Lower lobe of right lung (tissue), 2 donors: ENCODE data around the gene ITSN1. TPM values are rescaled to one million over a fixed set of nuclear protein-coding genes. Genes with fewer than 3 reads are reported as not detected.
"Not testable (repeated sequence)": the region's sequence is repeated elsewhere in the genome, so short reads cannot be mapped to it uniquely, and the experiment has no call there.

Experiments used
- ATAC-seq, 2 donors: fragments of 200-7000 bp; cut with Tn5 transposase; one replicate each; pipeline ENCODE4 v1.9.1; 2020 to 2022; ENCODE audit warnings: mild to moderate bottlenecking in 2 of 2, moderate library complexity in 2 of 2
- DNase-seq: peaks from one replicate; pipeline ENCODE4 v3.0.0-alpha.2; 2020
- H3K27ac ChIP-seq: fragments of 200-600 bp; one replicate; pipeline ENCODE4 v1.8.0; 2022
- H3K27me3 ChIP-seq: fragments of 200-600 bp; one replicate; pipeline ENCODE4 v1.8.0; 2022; ENCODE audit warnings: low read depth
- H3K36me3 ChIP-seq: fragments of 200-600 bp; one replicate; pipeline ENCODE4 v1.8.0; 2022; ENCODE audit warnings: mild to moderate bottlenecking
- H3K4me1 ChIP-seq: fragments of 200-600 bp; one replicate; pipeline ENCODE4 v1.8.0; 2022
- H3K4me3 ChIP-seq: fragments of 200-600 bp; one replicate; pipeline ENCODE4 v1.8.0; 2022; ENCODE audit warnings: mild to moderate bottlenecking
- H3K9me3 ChIP-seq: fragments of 200-600 bp; one replicate; pipeline ENCODE4 v1.8.0; 2022
- CTCF ChIP-seq: fragments of 200-600 bp; IDR thresholded peaks from one replicate; pipeline ENCODE4 v1.8.0; 2022; ENCODE audit warnings: antibody characterized with exemption, mild to moderate bottlenecking
- intact Hi-C: fragments of 100-400 bp; cut with DNase I; formaldehyde crosslinking; loops from one replicate; pipeline ENCODE4 v1.11.0; 2022
- long read RNA-seq: library from polyadenylated mRNA; unstranded; transcript quantifications from one replicate; pipeline ENCODE4 v2.0.0, GENCODE V29; 2021
- total RNA-seq: library from RNA; stranded (reverse); fragmentation: NEBNext Ultra II Directional; extraction: Animal tissue kit (Norgen Biotek cat#: 25700); gene quantifications from one replicate; pipeline ENCODE4 v1.2.1, GENCODE V29; 2021
- donor health status: DM: no; HTN: yes; CAD: no; lungs with severe emphysema.

Gene ITSN1
- total RNA-seq, result 31.4 TPM
- long read RNA-seq, full-length matches to known transcripts, result 5 of 55 reads
- long read RNA-seq, partial matches to known transcripts, result 36 of 55 reads
- long read RNA-seq, other reads (novel, unspliced or antisense), result 14 of 55 reads

- Histone ChIP-seq H3K27me3 (no peaks in the 10 kb centered on the region), H3K4me3 (peak within 1 kb of the TSS; percentile 88), H3K27ac (peak within 1 kb of the TSS; percentile 93), H3K9me3 (no peaks in the 10 kb centered on the region), H3K4me1 (peaks cover 16% of the 10 kb centered on the region), H3K36me3 (no peaks in the 10 kb centered on the region)
- intact Hi-C loops, result no loop called here
- ATAC-seq (peak; percentile 96 to 97), DNase-seq (peak; percentile 100)
- no peak for TF ChIP-seq CTCF
These were observed at the start of gene ITSN1 for GRCh38 chr21:33642027-33642895. TSS of gene ITSN1 (plus strand) at chr21:33642501. CDS start at chr21:33718829, 76,328 bp downstream.

DNA sequence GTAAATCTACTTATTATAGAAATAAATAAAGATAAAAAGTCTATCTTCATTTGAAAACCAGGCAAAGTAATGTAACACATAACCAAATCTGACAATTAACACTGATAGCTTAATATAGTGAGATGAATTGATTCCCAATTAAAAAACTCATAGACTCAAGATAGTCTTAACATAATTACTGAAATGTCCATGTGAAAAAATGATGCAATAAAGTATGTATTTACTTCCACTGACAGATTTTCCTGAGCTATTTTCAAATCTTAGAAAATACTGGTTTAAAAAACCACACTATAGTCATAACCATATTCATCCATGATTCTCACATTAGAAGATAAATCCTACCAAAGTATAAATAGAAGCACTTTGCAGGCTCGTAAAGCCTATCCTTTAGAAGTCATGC lies 44.2 kb upstream of the ITSN1 start:
- no peaks in the 10 kb centered on the region for H3K27me3 ChIP-seq
- peaks cover 84% of the 10 kb centered on the region for H3K36me3 ChIP-seq

DNA sequence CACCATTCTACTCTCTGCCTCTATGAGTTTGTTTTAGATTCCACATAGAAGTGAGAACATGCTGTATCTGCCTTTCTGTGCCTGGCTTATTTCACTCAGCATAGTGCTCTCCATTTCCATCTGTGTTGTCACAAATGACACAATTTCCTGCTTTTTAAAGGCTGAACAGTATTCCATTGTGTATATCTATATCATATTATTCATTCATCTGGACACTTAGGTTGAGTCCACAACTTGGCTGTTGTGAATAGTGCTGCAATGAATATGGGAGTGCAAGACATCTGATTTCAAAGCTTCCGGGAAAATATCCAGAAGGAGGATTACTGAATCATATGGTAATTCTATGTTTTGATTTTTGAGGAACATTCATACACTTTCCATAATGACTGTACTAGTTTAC lies 33.7 kb upstream of the ITSN1 start:
- no peak for ATAC-seq
- no peak for TF ChIP-seq CTCF
- H3K9me3 ChIP-seq, result no peaks in the 10 kb centered on the region
- no peak overlapping the region for H3K4me3 ChIP-seq
- no peaks in the 10 kb centered on the region for H3K4me1 ChIP-seq
- no peak overlapping the region for H3K27ac ChIP-seq
- no peak for DNase-seq
- peaks cover 59% of the 10 kb centered on the region for H3K36me3 ChIP-seq
- no peaks in the 10 kb centered on the region for H3K27me3 ChIP-seq
- intact Hi-C loops, result no loop called here

More for the DNA sequence above, 44.2 kb upstream of the ITSN1 start:
- Histone ChIP-seq H3K4me3 (no peak overlapping the region), H3K27ac (no peak overlapping the region), H3K4me1 (no peaks in the 10 kb centered on the region), H3K9me3 (no peaks in the 10 kb centered on the region)
- DNase-seq, result no peak
- no peak for TF ChIP-seq CTCF
- intact Hi-C loops, result no loop called here
- ATAC-seq, result no peak

- TF ChIP-seq CTCF, result no peak
- Histone ChIP-seq H3K27ac (no peak overlapping the region), H3K9me3 (no peaks in the 10 kb centered on the region), H3K27me3 (no peaks in the 10 kb centered on the region), H3K36me3 (peaks cover 79% of the 10 kb centered on the region), H3K4me3 (no peak overlapping the region), H3K4me1 (no peaks in the 10 kb centered on the region)
- no peak for ATAC-seq
- no peak for DNase-seq
- intact Hi-C loops, result no loop called here
These were observed 31.1 kb upstream of the ITSN1 start for GRCh38 chr21:33611006-33611744.

DNA sequence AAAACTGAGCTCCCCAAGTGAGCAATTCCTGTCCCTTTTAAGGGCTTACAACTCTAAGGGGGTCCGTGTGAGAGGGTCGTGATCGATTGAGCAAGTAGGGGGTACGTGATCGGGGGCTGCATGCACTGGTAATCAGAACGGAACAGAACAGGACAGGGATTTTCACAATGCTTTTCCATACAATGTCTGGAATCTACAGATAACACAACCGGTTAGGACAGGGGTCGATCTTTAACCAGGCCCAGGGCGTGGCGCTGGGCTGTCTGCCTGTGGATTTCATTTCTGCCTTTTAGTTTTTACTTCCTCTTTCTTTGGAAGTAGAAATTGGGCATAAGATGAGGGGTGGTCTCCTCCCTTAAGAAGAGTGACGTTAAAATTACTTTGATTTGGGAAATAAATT lies 24.7 kb upstream of the ITSN1 start:
- H3K27me3 ChIP-seq, H3K27ac ChIP-seq, ATAC-seq, H3K4me1 ChIP-seq, H3K4me3 ChIP-seq, intact Hi-C loops, DNase-seq, H3K9me3 ChIP-seq: not testable (repeated sequence)
- peaks cover 79% of the 10 kb centered on the region for H3K36me3 ChIP-seq
